OCI-LY1 (cell line): ENCODE data around the gene RNASEH2C.
A peak's percentile ranks its signal among the peaks of the same experiment; 100 is the strongest.

Experiments used
- CTCF ChIP-seq: fragments of 200-600 bp; sonication (generic), shearing (Covaris generic); IDR thresholded peaks from 2 replicates; pipeline ENCODE4 v1.5.1; 2017; ENCODE audit warnings: mild to moderate bottlenecking, antibody characterized with exemption, low read length, moderate library complexity, mixed read lengths
- EZH2 ChIP-seq: fragments of 200-600 bp; sonication (generic), shearing (Covaris generic); IDR thresholded peaks from 2 replicates; pipeline ENCODE4 v1.8.0; 2017; ENCODE audit warnings: borderline replicate concordance, mixed run types, mild to moderate bottlenecking, antibody characterized with exemption, low read length, moderate library complexity, mixed read lengths

DNA sequence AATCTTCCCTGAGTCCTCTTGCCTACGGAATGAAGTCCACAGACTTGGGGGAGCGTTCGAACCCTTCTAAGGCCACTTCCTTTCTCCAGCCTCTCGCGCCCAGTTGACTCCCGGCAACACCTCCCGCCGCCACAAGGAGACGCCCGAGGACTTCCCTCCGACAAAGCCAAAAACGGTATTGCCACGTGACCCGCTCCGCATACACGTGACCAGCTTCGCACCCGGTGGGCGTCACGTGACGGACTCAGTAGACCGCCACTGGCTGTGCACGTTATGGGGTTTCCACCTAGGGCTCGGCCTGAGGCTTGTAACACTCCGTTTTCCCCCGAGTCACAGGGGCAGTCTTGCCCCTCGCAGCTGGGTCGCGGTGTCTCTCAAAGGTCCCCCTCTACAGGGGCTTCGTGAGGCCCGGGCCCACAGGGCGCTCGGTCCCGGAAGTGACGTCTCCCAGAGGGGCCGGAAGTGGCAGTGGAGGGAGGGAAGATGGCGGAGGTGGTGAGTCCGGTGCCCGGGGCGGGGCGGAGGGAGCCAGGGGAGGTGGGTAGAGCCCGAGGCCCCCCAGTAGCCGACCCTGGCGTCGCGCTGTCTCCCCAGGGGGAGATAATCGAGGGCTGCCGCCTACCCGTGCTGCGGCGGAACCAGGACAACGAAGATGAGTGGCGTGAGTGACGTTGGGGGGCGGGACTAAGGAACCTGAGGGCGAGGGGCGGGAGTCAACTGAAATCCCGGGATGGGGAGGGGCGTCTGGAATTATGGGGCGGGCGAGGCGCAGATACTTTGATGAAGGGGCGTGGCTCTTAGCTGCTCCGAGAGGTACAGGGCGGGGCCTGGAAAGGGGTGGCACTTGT lies 8.6 kb downstream of the RNASEH2C start, which contains the start of gene KAT5:
- TF ChIP-seq CTCF (peak; percentile 95), EZH2 (no peak)
